T1000 (cell line): ENCODE results near the gene LNX1.
A peak's percentile ranks its signal among the peaks of the same experiment; 100 is the strongest.

Experiments used
- DNase-seq: peaks from one replicate; lab custom pipeline; 2025; ENCODE audit warnings: mixed read lengths; lab: John Stamatoyannopoulos, UW

The LNX1 gene

DNA sequence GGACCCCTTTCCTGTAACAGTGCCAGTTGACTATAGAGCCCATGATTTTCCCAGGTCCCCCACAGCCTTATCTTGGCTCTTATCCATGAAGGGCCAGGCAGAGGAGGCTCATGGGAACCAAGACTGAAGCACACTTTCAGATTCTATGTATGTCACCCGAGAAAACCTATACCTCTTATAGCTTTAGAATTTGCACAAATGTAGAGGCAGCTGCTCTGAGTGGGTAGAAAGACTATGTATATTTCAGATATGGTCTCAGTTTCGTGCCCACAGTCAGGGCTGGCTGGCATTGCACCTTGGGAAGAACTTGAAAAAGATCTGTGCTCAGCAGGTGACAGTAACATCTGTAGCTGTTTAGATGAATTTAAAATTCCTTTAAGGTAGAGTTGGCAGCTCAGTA, 8.3 kb upstream of the LNX1 start:
- no peak for DNase-seq

DNA sequence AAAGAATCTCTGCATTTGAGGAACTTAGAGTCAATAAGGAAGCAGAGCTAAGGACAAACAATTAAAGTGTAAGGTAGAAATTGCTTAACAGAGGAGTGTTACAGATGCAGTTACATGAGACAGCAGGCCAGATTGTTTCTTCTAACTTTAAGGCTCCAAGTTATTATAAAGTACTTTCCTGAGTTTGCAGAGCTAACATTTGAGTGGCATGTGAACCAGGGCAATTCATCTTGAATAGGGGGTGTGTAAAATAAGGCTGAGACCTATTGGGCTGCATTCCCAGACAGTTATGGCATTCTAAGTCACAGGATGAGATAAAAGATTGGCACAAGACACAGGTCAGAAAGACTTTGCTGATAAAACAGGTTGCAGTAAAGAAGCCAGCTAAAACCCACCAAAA, 7.6 kb upstream of the LNX1 start:
- no peak for DNase-seq

DNA sequence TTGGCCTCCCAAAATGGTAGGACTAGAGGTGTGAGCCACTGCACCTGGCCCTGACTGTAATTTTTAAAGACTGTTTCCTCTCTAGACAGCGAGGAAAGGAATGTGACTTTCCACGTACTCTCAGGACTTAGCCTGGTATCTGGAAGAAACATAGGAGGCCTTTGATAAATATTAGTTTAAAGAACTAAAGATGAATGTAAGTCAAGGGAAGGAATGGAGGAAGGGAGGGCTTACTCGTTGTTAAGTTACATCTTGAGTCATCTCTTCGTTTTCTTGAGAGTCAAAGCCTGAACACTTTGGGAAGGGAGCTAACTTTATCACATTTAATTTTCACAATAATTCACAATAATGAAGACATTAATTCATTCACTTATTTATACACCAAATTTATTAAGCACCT, 7.2 kb upstream of the LNX1 start:
- DNase-seq, result no peak

DNA sequence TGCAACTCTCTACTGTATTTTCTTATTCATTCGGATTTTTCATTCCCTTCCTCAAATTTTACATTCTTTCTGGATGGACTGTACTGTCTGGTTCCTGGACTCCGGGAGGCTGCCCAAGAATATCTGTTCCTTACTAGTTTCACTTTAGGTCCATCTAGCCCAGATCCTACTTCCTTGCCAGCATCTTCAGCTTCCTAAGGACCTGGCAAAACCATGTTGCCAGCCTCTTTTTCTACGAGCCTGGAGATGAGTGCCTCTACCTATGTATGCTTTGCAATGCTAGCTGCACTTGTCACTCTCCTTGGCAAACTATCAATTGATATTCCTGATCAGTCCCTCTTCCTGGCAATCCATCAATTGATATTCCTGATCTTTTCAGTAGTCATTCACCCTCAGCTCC, 5.6 kb upstream of the LNX1 start:
- no peak for DNase-seq

DNA sequence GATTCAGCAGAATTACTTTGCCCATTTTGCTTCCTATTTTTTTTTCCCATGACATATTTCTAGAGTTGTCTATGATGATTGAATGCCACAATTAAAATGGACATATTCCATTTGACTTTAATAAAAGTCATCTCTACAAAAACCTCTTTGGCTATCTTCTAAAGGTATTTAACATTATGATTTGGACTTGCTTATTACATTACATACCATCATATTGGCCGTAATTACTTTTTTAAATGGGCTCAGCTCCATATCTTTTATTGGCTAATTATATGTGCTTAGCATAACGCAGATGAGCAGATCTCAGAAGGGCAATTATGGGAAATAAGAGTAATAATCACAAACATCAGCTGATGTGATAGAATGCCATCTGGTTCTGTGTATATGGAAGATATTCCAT, 4.5 kb upstream of the LNX1 start:
- no peak for DNase-seq

DNA sequence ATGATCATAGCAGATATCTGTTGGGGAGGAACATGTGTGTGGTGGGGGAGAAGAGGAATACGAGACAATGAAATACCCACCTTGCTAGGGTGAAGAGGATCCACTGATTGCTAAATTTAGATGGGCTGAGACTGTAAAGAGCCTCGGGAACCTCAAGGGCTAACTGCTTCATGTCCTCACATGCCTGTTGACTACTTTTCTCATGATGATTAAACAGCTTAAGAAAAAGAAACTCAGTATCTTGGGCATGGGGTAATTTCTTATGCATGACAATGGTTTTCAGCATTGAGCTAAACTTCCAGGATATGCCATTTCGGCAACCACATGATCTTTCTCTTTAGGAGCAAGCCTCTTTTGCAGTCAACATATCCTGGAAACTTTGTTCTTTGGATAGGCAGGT, 3.9 kb upstream of the LNX1 start:
- no peak for DNase-seq

DNA sequence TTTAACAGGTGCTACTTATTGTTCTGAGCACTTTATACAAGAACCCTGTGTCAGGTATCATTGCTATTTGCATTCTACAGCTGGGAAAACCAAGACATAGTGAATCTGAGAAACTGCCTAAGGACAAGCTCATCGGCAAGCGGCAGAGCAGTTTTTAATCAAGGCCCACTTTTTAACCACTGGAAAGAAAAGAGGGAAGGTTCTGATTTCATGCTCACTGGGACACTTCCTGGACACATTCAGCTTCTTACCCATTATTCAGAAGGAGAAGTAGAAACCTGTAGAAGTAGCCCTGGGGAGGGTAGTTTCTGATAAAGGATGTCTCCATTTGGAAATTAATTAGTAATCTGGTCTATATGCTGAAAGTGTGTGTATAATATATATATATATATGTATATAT, 2.5 kb upstream of the LNX1 start:
- DNase-seq, result no peak

DNA sequence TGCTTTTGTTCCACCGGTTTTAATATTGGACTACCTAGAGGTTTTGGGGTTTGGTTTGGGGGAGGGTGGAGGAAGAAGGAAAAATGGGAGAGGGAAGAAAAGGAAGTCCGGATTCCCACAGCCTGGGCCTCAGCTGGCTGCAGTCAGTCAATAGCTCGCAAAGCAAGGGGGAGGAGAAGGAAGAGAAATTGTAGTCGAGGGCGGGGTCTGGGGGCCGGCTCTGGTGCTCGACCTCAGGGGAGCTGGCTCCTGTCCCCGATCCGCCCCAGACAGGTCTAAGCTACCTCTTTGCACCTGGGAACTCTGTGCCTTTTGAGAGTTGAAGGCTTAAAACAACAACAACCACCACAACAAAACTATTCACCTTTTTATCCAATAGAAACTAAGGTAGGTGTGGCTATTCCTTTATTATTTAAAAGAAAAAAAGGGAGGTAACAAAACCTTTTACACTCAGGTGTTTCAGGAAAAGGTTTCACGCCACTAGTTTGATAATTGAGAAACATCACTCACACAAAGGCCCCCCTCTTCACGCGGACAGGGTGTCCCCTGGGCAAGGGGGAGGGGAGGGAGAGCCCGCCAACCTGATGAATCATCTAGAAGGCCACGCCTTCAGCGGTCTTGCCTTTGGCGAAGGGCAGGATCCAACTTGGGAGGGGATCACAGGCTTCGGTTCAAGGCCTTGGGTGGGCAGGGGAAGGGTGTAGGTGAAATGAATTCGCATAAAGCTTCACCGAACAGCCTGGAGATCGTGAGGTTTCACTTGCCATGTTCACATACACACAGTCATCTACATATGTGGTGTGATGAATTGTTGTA, 1.6 kb upstream of the LNX1 start:
- no peak for DNase-seq

DNA sequence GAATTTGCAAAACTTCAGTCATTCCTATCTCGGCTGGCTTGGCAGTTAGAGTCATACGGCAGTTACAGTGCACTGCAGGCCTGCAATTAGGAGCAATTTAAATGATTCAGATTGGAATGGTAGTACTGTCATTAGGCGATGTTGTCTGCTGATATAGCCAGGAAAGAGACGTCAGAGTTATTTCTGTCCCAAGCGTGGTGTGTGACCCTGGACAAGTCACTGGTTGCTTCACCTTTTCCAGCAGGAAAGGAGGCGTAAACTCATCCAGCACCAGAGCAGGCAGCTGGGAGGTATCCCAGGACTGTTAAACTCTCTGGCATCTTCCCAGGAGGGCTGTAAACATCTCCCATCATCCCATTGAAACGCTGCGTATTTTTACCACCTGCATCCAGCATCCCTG, 836 bp upstream of the LNX1 start:
- DNase-seq, result no peak

DNA sequence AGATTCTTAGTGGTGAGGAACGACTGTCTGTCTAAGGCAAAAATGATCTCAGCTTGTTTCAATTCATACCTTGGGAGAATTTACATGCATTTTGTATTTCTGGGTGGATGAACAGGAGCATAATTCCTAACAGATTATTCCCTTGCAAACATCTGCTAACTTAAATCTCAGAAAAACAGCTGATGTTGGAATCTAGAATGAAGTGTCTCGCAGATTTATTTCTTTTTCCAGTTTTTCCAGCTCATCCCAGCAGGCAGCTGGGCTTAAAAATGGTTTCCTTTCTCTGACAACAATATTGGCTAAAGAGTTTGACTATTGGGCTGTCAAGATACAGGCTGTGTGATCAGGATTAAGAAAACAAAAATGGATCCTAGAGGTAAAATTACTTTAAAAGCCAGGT, 1.1 kb downstream of the LNX1 start:
- DNase-seq, result no peak

DNA sequence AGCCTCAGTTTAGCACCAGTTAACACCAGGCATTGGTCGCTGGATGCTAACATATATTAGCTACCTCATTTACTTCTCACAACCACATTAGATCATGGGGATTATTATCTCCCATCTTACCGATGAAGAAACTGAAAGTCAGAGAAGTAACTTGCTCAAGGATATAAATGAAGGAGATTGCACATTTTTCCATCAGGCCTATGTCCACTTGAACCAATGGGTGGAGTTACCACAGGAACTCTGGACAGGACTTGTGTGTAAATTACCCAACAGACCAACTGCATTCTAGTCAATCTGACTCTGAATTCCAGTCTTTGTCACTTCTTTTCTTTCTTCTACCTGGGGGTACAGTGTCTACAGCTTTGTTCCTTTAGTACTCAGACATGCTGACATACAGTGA, 1.8 kb downstream of the LNX1 start:
- no peak for DNase-seq

DNA sequence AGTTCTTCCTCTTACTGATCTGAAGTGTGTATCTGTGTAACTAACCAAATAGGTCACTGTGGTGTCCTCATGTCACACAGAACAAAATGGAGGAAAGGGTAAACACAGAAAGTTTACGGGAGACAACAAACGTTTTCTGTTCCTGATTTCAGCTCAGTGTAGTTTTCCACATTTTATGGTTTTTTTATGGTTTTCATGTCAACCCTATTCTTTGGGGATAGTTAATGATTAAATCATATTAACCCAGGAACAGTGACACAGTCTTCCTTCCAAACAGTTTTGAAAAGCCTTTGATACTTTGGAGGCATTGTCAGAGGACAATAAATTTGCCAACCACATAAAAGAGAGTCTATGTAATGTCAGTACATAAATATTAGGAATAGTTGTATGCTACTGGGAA, 4.2 kb downstream of the LNX1 start:
- no peak for DNase-seq

DNA sequence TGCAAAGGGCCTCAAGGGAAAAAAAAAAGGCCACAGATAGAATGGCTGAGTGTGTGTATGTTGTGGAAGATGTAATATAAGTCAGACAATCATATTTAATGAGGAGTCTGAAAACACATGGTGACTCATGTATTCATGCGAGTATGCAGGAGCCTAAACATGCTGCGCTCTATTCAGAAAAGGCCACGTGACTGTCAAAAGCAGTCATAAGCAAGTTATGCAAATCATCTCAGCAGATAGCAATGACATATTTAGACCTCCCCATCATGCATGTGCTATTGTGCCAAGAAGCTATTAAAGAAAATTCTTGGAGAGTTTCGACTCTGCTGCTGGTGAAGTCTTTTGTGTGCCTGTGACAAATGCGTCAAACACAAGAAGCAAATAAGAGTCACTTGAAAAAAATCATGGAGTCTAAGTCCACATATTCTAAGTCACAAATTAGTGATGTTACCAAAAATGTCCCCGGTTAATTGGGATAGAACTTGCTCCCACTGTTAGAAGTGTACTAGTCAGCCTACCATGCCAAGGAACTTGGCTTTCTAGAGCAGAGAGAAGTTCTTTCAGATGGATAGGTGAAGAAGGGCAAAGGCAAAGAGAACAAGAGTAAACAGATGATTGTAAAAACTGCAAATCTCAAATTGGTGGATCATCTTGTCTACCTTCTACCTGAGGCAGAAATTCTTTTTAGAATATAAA, 5.0 kb downstream of the LNX1 start:
- DNase-seq, result peak; percentile 55

DNA sequence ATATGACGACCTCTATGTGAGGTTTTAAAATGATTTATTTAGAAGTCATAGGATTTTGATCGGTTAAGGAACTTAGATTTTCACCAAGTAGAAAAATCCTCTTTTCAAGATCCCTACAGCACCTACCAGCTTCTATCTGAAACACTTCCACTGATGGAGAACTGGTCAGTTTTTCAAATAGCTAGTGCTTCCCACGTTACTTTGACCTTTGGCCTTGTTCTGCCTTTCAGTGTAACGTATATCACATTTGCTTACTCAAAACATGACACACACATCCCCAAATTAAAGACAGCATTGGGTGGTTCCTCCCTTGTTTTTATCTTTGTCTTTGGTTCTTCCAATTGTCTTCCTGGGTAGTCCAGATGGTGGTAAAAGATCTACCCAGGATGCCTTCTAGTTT, 6.6 kb downstream of the LNX1 start:
- no peak for DNase-seq

DNA sequence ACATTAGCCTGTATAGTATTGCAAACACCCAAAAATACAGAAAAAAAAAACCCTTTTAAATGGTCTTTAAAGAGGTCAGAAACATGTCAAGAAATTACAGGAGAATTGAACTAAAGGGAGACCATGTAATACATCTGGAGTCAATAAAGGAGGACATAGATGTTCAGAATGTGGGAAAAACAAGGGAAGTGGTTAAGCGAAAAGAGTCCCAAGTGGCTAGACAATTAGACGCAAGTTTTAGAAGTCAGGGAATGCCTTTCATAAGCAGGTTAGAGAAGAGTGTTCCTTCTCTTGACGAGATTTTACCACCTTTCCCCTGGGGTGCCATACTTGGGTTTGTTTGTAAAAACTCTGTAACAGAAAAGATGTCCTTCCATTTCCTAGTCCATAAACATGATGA, 7.8 kb downstream of the LNX1 start:
- no peak for DNase-seq

DNA sequence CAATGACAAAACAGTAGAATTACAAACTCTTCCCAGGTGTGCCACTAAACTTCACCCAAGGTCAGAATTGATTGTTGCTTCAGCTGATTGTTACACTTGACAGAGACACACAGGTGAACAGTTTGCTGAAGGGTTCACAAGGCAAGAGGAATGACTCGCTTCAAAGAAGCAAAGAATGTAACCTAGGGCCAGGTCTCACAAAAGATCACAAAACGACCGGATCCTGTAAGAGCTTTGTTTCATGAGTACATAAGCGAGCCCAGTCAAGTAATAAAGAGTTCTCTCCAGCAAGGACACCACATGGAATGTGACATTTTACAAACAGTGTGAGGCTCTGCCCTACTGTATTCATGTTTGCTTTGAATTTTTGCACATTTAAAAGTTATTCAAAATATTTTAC, 9.1 kb downstream of the LNX1 start:
- DNase-seq, result no peak

DNA sequence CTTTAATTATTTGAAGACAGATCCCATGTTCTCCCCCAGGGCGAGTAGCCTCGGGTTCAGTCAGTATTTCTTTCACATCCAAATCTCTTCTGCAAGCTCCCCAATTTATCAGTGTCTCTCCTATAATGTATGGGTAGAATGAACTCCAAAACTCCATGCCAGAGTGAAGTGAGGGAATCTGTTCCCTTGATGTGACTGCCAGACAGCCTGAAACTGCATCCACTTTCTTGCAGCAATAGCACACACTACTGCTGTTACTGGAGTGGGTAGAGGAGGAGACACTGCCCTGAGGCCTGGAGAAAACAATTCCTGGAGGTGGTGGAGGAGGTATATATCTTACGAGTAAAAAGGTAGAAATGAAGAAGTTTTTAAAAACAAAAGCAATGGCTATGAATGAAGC, 11.0 kb downstream of the LNX1 start:
- no peak for DNase-seq

DNA sequence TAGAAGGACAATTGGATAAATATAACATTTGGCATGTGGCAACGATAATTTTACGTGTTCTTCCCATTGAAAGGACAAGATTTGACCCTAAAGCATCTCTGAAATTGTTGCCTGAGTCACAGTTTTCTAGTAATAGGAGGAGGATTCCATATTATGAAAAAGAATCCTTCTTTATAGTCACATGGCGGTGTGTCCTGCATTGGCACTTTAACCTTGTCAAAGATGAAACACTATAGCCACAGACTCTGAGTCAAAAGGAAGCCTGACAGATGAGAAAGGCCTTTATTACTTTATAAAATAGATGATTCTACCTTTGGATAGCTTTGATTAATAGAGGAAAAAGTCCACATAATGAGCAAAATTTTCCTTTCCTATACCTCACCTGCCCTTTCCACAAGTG, 11.5 kb downstream of the LNX1 start:
- no peak for DNase-seq

DNA sequence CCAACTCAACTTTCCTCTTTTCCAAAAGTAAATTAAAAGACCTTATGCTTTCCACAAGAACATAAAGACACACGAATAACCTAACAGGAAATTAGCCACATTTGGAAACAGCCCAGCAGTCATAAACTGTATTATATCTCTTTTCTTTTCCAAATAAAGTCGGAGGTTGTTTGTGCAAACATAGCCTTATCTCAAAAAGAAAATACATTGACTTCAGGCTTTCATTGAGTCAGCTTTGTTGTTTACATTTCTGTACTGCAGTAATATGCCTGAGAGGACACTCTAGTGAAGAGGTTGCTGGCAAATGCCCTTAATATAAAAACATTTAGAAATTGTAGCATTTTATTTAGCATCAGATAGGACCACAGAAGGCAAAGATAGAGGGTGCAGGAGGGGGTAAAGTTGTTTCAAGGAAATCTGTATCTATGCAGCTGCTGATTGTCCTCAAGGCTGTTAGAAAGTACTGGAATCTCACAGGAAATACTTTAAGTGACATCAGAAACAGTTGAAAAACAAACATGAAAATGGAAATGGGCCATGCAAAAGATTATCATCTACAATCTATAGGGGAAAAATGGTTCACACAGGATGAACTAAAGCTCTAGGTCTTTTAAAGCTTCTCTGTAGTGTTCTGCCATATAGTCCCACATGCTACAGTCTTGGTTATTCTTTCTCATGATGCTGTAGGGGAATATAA, 14.5 kb downstream of the LNX1 start:
- no peak for DNase-seq

DNA sequence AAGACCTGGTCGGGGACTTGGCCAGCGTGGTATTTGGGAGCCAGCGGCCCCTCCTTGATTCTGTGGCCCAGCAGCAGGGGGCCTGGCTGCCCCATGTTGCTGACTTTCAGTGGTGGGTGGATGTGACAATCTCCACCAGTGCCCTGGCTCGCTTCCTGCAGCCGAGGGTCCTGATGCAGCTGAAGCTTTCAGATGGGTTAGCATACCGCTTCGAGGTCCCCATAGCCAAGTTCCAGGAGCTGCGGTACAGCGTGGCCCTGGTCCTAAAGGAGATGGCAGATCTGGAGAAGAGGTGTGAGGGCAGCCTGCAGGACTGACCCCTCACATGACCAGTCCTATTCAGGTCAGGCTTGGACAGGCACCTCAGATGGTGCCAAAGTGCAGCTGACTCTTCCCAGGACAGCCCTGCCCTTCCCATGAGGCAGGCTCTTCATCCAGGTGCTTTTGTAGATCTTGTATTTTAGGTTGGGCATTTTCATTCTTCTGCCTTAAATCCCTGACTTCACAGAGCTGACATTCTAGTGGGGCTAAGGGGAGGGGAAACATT, 15.1 kb downstream of the LNX1 start:
- no peak for DNase-seq

DNA sequence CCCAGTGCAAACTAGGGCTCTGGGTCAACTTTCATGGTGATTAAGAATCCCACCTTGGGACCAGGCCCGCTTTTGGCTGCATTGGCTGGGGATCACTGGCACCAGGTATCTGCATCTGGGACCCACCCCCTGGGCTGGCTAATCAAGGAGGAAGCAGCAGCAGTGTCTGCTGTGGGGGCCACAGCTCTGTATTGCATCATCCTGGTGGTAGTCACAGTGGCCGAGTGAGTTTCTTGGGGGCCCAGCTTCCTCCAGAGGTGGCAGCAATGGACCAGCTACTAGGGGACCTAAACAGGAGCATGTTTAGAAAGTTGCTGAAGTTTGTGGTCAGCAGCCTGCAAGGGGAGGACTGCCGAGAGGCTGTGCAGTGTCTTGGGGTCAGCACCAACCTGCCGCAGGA, 15.7 kb downstream of the LNX1 start:
- no peak for DNase-seq

DNA sequence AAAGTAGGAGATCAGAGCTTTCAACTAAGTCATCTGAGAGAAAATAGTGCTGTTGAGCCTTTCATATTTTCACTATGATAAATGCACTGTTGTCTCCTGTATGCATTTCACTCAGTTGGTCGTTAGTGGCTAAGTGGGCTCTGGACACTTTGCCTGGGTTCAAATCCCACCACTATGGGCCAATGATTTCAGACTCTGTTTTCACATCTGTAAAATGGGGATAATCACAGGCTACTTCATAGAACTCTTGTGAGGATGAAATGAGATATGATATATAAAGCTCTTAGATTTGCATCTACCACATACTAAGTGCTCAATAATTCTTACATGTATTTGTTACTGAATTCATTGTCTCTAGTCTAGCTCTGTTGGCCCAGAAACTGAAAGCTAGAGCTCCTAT, 16.8 kb downstream of the LNX1 start:
- no peak for DNase-seq

DNA sequence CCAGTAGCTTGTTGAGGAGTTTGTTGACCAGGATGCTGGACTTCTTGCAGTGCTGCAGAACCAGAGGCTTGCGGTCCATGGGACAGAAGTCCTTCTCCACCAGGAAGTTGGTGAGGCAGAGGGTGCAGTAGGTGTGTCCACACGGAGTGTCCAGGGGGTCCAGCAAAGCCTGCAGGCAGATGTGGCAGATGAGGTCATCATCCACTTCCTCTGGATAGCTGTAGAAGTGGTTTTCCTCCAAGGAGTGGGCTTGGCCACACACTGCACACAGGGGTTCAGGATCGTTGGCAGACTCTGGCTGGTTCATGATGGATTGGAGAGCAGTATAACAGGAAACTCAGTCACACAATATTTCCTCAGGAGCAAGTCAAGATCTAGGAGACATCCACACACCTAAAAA, 17.6 kb downstream of the LNX1 start:
- DNase-seq, result peak; percentile 39
